GM12801 (cell line): ENCODE results near the gene RAC2.

Experiments used
- CTCF ChIP-seq: IDR thresholded peaks from one replicate; pipeline ENCODE4 v1.5.1; 2011; ENCODE audit warnings: control low read depth; ENCODE audit not compliant: insufficient read length; ENCODE audit errors: extremely low read depth

RAC2 gene

GRCh38 chr22:37275134-37275533 is 31.1 kb upstream of the RAC2 start:
- TF ChIP-seq CTCF = no peak

- TF ChIP-seq CTCF = no peak
Measured at GRCh38 chr22:37274380-37274862, 30.4 kb upstream of the RAC2 start.

- no peak for TF ChIP-seq CTCF
Measured at GRCh38 chr22:37273846-37274225, 29.8 kb upstream of the RAC2 start.

GRCh38 chr22:37273126-37273845 is 29.2 kb upstream of the RAC2 start:
- TF ChIP-seq CTCF = no peak

- no peak for TF ChIP-seq CTCF
Measured at GRCh38 chr22:37270928-37271650, 27.0 kb upstream of the RAC2 start.

- TF ChIP-seq CTCF = no peak
Measured at GRCh38 chr22:37269936-37270678, 26.0 kb upstream of the RAC2 start.
